ENCODE data around the gene GHRH.

The GHRH gene

DNA sequence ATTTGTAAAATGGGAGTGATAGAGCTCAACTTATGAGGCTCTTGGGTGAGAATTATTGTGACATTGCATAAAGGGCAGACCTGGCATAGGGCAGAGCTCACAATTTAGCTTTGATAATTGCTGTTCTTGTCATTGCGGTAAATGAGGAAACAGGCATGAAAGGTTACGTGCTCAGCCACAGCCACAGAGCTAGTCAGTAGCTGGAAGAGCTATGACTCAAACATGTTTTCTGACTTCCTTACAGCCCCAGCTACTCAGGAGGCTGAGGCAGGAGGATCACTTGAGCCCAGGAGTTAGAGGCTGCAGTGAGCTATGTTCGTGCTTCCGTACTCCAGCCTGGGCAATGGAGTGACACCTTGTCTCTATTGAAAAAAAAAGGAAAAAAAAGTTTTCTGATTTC, 3.5 kb upstream of the GHRH start:
- in situ Hi-C loops (cut with MboI; ENCODE audit: low sequenced_read_pairs) = loop anchor here (10.0 kb wide), 1 partner anchor 260 kb away; the partner anchor contains the start of genes BLCAP and NNAT

DNA sequence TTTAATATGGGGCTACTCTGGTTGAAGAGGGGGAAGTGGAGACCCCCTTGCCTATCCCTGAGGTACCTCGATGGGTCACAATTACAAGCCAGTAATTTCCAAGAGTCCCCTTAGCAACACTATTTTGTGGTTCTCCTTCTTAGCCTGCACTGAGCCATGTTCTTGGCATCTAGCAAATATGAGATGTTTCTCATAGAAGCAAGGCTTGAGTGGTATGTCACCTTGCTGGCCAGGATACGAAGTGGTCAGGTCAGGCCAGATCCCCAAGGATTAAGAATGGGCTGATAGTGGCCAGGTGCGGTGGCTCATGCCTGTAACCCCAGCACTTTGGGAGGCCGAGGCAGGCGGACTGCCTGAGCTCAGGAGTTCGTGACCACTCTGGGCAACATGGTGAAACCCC, 2.1 kb upstream of the GHRH start:
- in situ Hi-C loops (cut with MboI; ENCODE audit: low sequenced_read_pairs) = loop anchor here (10.0 kb wide), 1 partner anchor 261 kb away; the partner anchor contains the start of genes BLCAP and NNAT

DNA sequence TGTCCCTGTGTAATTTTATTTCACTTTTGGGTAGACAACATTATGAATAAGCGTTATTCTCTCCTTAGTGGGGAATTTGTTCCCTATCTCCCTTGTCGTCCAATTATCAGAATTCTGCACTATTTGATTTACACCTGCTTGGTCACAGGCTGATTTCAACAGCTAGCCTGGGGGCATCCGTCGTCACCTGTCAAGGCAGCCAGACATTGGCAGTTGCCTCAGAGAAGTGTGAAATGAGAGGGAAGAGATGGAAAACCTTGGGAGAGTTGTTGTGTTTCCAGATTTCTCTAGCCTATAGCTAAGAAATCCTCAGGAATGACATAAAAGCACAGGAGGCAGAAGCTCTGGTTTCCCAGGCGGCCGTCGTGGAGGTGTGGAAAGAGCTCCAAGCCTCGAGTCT, 891 bp upstream of the GHRH start:
- in situ Hi-C loops (cut with MboI; ENCODE audit: low sequenced_read_pairs) = loop anchor here (10.0 kb wide), 1 partner anchor 262 kb away; the partner anchor contains the start of genes BLCAP and NNAT

GRCh38 chr20:37260923-37261322, 691 bp downstream of the GHRH start:
- in situ Hi-C loops (cut with MboI; ENCODE audit: low sequenced_read_pairs) = loop anchor here (10.0 kb wide), 1 partner anchor 264 kb away; the partner anchor contains the start of genes BLCAP and NNAT

DNA sequence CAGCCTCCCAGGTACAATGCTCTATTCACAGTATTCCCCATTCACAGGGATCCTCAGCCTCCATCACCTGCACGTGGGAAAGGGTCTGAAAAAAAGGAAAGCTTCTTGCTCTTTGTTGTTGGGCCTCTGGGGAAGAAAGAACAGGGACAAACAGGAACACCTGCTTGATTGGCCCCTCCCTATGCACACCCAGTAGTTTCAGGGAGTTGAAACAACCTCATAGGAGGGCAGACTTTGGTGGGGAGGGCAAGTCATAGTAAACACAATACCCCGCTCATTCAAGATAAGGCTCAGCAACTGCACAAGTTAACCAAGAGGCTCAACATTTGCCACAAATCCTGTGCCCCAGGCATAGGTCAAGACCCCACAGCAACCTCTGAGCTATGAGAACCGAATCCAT, 1.7 kb downstream of the GHRH start:
- in situ Hi-C loops (cut with MboI; ENCODE audit: low sequenced_read_pairs) = loop anchor here (10.0 kb wide), 1 partner anchor 265 kb away; the partner anchor contains the start of genes BLCAP and NNAT

DNA sequence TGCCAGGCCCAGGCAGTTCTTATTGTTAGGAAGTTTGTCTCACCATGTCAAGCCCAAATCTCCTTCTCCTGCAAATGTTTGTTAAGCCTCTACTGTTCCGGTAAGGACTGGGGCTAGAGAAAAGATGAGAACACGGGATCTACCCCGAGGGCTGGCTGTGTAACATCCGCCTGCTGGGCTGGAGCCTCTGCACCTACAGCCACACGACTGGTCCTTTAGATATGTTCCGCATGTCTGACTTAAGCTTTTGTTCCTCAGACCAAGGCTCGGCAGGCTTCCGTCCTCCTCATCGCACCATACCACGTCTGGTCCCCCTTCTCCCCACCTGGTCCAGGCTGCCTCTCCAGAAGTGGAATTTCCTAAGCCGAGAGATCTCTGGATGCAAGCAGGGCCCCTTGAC, 2.6 kb downstream of the GHRH start:
- in situ Hi-C loops (cut with MboI; ENCODE audit: low sequenced_read_pairs) = no loop called here

- in situ Hi-C loops (cut with MboI; ENCODE audit: low sequenced_read_pairs) = no loop called here
Measured at GRCh38 chr20:37257988-37258387, 3.6 kb downstream of the GHRH start.

GRCh38 chr20:37257530-37257929, 4.1 kb downstream of the GHRH start:
- in situ Hi-C loops (cut with MboI; ENCODE audit: low sequenced_read_pairs) = no loop called here

GRCh38 chr20:37256286-37256685, 5.3 kb downstream of the GHRH start:
- in situ Hi-C loops (cut with MboI; ENCODE audit: low sequenced_read_pairs) = no loop called here

- in situ Hi-C loops (cut with MboI; ENCODE audit: low sequenced_read_pairs) = no loop called here
Measured at GRCh38 chr20:37254114-37254878, 7.3 kb downstream of the GHRH start.

GRCh38 chr20:37253087-37253486, 8.5 kb downstream of the GHRH start:
- in situ Hi-C loops (cut with MboI; ENCODE audit: low sequenced_read_pairs) = no loop called here

DNA sequence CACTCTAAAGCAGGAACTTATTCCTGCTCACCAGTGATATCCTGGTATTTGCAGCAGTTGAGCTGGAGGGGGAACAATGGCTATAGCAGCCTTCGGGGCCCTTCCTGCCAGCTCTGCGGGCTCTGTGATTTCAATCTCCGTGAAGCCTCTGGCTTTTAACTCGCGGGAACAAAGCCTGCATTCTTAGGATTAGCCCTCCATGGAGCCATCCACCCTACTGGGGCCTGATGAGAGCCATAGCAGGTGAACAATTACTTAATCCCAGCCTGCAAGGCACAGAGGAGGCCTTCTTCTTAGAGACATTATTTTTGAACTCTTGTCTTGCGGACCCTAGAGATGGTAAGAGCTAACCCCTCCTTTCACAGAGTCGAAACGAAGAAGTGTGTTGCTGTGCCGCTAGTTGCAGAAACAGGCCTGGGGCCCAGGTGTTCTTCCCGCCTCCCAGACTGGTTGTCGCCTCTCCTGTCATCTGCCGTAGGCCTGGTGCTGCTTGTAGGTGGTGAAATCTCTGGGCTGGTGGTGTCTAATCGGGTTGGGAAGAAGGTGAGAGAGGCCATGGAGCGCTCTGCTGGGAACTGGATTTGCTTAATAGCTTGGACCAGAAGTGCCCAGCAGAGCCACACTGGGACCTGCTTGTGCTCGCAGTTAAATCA, 9.7 kb downstream of the GHRH start:
- in situ Hi-C loops (cut with MboI; ENCODE audit: low sequenced_read_pairs) = no loop called here

DNA sequence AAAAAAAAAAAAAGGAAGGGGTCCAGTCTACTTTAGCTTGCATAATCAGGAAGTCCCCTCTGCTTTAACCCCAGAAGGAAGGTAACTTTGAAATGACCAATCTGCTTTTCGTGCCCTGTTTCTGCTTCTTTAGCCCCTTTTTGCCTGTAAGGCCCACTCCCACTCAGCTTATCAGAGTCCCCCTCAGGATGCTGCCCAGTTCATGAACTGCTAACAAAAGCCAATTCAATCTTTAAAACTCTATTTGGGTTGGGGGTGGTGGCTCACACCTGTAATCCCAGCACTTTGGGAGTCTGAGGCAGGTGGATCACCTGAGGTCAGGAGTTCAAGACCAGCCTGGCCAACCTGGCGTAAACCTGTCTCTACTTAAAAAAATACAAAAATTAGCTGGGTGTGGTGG, 12.3 kb downstream of the GHRH start:
- in situ Hi-C loops (cut with MboI; ENCODE audit: low sequenced_read_pairs) = no loop called here

GRCh38 chr20:37247547-37247946, 14.1 kb downstream of the GHRH start:
- in situ Hi-C loops (cut with MboI; ENCODE audit: low sequenced_read_pairs) = no loop called here

DNA sequence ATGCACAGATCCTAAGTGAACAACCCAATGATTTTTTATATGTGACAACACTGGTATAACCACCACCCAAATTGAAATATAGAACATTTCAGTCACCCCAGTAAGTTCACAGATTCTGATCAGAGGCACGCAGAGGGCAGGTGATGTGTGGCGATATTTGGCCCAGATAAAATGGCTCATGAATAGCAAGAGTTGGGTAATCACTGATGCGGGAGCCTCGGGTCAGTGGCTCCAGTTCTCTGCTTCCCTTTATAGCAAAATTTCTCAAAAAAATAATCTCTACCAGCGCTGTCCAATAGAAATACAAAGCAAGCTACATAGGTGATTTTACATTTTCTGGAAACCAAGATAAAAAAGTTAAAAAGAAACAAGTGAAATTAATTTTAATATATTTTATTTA, 14.9 kb downstream of the GHRH start:
- in situ Hi-C loops (cut with MboI; ENCODE audit: low sequenced_read_pairs) = no loop called here

DNA sequence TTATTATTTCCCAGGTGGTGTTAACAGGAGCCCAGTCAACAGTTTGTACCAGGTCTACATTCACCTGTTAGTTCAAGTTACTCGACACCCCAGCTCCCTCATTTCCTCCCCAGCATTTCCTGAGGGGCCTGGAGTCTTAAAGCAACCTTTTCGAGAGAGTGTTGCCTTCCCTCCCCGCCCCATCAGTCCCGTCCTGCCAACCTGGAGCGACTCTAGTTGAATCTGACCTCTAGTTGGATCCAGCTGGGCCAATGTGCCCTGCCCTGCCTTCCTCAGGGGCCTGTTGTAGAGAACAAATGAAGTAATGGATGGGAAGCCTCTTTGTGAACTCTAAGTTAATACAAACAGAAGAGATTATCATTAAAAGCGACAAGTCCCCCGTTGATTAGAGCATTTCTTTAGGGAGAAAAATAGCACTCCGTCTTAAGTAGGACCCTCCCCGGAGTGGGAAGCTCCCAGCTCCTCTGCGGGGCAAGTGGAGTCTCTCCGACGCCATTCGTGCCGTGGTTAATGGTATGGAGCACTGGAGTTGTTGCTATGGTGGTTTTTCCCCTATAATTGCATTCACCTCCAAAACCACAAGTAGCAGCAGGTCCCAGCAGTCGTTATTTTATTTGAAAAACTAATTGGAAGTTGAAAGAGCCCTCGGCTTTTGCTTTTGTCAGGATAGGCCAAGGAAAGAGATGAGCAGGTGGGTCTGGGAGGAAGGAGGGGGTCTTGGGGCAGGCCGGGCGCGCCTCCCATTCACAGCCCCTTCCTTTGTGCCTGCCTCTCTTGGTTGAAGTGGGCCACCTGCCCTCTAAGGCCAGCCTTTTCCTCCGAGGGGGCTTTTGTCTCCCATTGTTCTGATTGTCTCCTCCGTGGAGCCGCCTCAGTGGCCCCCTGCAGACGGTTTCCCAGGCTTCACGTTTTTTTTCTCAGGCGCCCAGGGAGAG, 16.1 kb downstream of the GHRH start:
- in situ Hi-C loops (cut with MboI; ENCODE audit: low sequenced_read_pairs) = no loop called here

DNA sequence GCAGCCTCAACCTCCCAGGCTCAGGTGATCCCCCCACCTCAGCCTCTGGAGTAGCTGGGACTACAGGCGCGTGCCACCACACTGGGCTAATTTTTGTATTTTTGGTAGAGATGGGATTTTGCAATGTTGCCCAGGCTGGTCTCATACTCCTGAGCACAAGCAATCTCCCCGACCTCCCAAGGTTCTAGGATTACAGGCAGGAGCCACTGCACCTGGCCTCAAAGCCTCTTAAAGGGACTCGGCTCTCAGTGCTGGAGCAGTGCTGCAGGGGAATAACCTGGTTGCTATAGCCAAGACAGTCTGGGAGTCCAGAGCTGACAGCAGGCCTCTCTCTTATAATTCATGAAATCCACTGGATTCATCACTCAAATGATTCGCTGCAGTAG, 17.0 kb downstream of the GHRH start:
- in situ Hi-C loops (cut with MboI; ENCODE audit: low sequenced_read_pairs) = no loop called here

- in situ Hi-C loops (cut with MboI; ENCODE audit: low sequenced_read_pairs) = no loop called here
Measured at GRCh38 chr20:37243937-37244571, 17.6 kb downstream of the GHRH start.

DNA sequence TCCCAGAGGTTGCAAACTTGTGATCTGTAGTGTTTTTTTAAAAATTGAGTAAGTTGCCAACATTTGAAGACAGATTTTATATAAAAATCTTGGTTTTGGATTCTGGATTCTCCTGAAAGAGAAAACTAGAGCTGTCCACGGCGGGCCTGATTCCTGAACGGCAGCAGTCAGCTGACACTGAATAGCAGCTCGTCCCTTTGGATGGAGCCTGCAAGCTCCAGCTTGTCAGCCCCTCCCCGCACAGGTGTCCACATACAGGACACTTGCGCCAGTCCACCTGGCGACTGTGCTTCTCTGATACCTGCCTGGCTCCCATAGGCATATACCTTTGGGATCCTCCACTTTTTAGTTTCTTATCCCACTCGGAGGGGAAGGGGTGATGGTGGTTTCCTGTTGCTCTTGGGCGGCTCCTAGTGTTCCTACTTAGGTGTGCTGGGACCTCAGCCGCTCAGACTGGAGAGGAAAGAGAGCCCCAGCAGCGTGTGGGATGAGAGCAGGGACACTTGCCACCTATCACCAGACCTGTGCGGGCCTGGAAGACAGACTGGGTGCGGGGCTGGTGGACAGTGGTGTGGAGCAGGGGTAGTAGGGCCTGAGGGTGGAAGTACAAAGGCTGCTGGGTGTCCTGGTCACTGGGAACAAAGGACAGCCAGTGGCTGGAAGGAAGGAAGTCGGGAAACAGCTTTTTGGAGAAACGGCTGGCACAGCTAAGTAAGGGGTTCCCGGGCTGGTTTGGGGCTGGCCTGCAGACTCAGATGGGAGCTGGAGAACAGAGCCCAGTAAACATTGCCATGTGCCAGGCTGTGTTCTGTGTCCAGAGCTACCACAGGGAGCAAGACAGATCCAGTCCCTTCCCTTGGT, 18.3 kb downstream of the GHRH start:
- in situ Hi-C loops (cut with MboI; ENCODE audit: low sequenced_read_pairs) = no loop called here

GRCh38 chr20:37242503-37242902, 19.1 kb downstream of the GHRH start:
- in situ Hi-C loops (cut with MboI; ENCODE audit: low sequenced_read_pairs) = no loop called here

All from HL-60/S4 treated with phorbol 12-myristate 13-acetate at 8.2 ng/mL for 4 days and 3 days (cell line).